Measurements from ENCODE around the gene FAM149B1.

FAM149B1 gene

DNA sequence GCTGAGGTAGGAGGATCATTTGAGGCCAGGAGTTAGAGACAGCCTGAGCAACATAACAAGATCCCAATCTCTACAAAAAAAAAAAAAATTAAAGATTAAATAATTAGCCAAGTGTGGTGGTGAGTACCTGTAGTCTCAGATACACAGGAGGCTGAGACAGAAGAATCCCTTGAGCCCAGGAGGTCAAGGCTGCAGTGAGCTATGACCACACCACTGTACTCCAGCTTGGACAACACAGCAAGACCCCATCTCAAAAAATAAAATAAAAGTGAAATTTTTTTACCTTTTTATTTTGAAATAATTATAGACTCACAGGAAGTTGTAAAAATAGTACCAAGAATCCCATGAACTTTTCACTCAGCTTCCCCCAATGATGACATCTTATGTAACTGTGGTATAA, 4.9 kb downstream of the FAM149B1 start:
- no peak for DNase-seq (ENCODE audit: low read depth, low spot score)
- no peak overlapping the region for H3K27ac ChIP-seq

DNA sequence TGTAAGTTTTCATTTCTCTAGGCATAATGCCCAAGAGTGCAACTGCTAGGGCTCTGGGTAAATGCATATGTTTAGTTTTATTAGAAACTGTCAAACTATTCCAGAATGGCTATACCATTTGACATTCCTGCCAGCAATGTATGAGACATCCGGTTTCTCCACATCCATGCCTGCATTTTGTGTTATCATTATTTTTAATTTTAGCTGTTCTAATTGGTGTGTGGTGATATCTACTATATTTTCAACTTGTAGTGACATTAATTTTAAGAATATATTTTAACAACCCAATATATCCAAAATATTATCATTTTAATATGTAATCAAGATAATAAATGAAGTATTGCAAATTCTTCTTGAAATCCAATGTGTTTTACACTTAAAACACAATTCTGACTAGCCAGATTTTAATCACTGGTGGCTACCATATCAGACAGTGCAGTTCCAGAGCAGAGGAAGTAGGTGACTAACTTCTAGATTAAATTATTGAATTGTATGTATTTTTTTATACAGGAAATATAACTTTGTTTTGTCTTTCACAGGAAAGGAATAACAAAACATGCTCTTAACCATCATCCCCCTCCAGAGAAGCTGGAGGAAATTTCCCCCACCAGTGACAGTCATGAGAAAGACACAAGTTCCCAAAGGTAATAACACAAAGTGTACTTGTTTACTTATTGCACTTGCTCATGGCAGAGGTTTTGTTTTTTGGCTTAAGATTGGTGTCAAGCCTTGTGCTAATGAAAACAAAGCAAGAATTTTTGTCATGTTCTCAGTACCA, 6.4 kb downstream of the FAM149B1 start:
- H3K27ac ChIP-seq = no peak overlapping the region
- DNase-seq (ENCODE audit: low read depth, low spot score) = no peak

DNA sequence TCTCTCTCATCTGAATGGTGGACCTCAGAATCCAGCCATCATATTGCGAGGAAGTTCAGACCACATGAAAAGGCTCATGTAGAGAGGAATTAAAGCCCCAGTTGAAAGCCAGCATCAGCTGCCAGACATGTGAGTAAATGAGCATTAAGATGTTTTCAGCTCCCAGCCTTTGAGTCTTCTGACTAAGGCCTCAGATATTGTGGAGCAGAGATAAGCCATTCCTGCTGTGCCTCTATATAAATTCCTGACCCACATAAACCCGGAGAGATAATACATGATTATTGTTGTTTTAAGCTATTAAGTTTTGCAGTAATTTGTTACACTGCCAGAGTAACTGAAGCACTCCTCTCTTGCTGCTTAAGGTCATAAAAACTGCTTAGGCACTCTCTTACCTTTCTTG, 14.6 kb downstream of the FAM149B1 start:
- DNase-seq (ENCODE audit: low read depth, low spot score) = no peak
- no peak overlapping the region for H3K27ac ChIP-seq

DNA sequence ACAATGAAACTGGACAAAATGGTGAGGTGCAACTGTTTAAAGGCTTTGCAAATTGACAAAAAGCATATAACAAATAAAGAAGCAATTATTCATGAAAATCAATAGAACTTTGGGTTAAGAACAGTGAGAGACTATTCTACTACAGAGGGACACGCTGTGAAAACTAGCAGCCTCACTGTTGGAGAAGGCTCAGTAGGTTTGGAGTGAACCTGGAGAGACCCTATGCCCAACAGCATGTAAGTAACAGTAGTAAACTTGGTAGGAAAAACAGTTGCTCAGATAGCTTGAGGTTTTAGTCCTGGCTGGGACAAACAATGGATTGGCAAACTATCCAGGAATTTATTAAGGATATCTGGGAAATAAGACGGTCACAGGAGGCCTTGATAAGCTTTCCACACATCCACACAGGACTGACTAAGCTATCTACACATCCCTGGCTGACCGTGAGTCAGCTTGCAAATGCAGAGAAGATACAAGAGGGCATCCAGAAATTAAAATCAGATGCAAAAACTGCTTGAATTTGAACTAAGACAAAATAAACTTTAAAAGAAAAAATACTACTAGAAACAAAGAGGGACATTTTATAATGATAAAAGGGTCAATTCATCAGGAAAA, 15.9 kb downstream of the FAM149B1 start:
- no peak overlapping the region for H3K27ac ChIP-seq
- DNase-seq (ENCODE audit: low read depth, low spot score) = no peak

DNA sequence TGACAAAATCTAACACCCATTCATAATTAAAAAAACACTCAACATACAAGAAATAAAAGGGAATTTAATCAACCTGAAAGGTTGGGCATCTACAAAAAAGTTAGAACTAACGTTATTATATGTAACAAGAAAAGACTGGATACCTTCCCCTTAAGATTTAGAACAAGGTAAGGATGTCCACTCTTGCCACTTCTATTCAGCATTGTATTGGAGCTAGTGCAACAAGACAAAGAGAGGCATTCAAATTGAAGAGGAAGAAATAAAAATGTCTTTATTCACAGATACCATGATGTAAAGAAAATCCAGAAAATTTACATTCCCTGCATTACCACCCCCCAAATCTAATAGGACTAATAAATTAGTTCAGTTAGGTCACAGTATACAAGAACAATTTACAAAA, 18.3 kb downstream of the FAM149B1 start:
- H3K27ac ChIP-seq = no peak overlapping the region
- DNase-seq (ENCODE audit: low read depth, low spot score) = no peak

DNA sequence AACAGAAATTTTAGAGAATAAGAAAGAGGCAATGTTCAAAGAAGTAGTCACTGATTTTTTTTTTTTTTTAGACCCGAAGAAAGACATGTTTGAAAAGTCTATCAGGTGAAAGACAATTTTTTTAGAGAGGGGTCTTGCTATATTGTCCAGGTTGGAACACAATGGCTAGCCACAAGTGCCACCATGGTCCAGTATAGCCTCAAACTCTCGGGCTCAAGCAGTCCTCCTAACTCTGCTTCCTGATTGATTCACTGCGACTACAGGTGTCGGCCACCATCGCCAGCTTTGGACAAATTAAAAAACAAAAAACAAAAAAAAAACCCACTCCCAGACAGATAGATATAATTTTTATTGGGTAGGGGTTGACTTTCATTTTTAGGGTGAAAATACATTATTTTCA, 22.3 kb downstream of the FAM149B1 start:
- H3K27ac ChIP-seq = no peak overlapping the region
- no peak for DNase-seq (ENCODE audit: low read depth, low spot score)

DNA sequence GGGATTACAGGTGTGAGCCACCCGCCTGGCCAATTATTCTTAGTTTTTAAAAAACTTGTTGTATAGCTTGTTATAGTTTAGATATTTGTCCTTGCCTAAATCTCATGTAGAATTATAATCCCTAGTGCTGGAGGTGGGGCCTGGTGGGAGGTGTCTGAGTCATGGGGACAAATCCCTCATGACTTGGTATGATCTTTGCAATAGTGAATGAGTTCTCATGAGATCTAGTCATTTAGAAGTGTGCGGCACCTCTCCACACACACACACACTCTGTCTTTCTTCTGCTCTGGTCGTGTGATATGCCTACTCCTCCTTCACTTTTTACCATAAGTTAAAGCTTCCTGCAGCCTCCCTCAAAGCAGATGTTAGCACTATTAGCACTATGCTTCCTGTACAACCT, 37.2 kb downstream of the FAM149B1 start:
- H3K27ac ChIP-seq = no peak overlapping the region
- DNase-seq (ENCODE audit: low read depth, low spot score) = no peak

DNA sequence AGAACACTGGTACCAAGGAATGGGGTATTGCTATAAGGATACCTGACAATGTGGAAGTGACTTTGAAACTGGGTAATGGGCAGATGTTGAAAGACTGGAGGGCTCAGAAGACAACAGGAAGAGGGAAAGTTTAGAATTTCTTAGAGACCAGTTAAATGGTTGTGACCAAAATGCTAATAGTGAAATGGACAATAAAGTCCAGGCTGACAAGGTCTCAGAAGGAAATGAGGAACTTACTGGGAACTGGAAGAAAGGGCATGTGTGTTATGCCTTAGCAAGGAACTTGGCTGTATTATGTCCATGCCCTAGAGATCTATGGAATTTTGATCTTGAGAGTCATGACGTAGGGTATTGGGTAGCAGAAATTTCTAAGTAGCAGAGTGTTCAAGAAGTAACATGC, 38.0 kb downstream of the FAM149B1 start:
- DNase-seq (ENCODE audit: low read depth, low spot score) = no peak
- no peak overlapping the region for H3K27ac ChIP-seq

DNA sequence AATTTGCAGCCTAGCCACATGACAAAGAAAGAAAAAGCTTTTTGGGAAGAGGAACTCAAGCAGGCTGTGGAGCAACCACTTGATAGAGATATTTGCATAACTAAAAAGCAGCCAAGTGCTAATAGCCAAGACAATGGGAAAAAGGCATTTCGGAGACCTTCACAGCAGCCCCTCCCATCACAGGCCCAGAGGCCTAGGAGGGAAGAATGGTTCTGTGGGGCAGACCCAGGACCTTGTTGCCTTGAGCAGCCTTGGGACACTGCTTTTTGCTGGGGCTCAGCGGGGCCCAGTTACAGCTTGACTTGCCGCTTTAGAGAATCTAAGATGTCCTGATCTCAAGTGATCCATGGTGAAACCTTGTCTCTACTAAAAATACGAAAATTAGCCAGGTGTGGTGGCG, 38.5 kb downstream of the FAM149B1 start:
- H3K27ac ChIP-seq = no peak overlapping the region

DNA sequence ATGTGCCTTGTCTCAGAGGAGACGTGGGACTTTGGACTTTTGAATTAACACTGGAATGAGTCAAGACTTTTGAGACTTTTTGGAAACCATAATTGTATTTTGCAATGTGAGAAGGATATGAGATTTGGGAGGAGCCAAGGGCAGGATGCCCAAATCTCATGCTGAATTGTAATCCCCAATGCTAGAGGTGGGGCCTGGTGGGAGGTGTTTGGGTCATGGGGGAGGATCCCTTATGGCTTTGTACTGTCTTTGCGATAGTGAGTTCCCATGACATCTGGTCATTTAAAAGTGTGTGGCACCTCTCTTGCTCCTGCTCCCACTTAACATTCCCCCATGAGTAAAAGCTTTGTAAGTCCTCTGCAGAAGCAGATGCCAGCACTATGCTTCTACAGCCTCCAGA, 40.0 kb downstream of the FAM149B1 start:
- no peak for DNase-seq (ENCODE audit: low read depth, low spot score)
- no peak overlapping the region for H3K27ac ChIP-seq

More for the DNA sequence above, 38.5 kb downstream of the FAM149B1 start:
- no peak for DNase-seq (ENCODE audit: low read depth, low spot score)

DNA sequence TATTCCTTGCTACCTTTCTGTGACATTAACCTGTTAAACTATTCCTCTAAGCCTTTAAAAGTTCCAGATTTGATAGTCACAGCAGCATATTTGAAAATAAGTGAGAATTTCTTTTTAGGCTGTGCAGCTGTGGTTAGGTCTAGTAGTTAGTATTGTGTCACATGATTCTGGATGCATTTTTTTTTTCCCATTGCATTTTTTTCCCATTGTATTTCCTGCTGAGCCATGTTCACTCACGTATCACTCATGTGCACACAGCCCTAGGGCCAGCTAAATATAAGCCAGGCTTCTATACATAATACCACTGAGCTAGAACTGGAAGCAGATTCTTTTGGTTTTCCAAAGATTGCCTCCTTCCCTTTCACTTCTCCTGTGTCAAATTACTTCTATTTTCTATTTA, 41.8 kb downstream of the FAM149B1 start:
- peak overlapping the region; percentile 47 for H3K27ac ChIP-seq
- peak; percentile 20 for DNase-seq (ENCODE audit: low read depth, low spot score)

DNA sequence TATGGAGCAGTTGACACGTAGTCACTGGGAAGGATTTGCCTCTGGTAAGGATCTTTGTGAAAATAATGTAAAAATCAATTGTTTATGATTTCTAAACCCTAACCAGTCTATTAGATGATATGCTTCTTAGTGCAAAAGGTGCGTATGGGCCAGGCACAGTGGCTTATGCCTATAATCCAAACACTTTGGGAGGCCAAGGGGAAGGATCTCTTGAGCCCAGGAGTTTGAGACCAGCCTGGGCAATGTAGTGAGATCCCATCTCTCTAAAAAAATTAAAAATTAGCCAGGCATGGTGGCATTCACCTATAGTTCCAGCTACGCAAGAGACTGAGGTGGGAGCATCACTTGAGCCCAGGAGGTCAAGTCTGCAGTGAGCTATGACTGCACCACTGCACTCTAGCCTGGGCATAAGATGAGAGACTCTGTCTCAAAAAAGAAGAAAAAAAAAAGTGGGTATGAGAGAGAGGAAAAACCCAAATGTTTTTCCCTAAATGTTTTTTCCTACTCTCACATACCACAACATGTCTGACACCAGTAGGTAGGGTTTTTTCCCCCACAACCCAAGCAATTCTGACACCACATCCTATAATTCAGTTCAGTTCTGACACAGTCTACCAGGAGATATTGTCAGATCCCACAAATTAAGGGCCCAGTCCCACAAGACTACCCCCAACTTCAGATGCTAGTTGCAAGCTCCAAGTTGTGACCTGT, 42.6 kb downstream of the FAM149B1 start:
- no peak overlapping the region for H3K27ac ChIP-seq
- no peak for DNase-seq (ENCODE audit: low read depth, low spot score)

DNA sequence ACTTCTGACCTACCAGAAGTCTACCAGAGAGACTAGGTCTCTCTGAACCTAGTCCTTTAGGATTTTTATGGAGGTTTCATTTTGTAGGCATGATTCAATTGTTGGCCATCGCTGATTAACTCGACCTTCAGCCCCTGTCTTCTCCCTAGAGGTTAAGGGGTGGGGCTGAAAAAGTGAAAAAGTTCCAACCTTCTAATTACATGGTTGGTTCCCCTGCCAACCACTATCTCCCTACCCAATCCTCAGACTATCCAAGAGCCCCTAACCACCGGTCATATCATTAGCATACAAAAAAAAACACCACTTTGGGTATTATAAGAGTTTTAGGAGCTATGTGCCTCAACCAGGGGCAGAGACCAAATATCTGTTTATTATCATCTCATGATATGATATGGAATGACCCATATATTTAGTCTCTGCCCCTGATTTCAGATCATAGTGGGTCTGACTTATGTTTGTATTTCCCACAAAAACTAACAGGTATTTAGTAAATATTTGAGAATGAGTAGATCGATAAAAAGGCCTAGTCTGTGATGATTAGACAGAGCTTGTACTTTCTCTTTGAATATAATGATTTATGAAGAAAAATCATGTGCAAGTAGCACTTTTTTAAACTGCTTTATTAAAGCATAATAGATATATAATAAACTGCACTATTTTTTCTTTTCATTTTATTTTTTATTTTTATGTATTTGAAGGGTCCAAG, 43.3 kb downstream of the FAM149B1 start:
- no peak overlapping the region for H3K27ac ChIP-seq
- no peak for DNase-seq (ENCODE audit: low read depth, low spot score)

DNA sequence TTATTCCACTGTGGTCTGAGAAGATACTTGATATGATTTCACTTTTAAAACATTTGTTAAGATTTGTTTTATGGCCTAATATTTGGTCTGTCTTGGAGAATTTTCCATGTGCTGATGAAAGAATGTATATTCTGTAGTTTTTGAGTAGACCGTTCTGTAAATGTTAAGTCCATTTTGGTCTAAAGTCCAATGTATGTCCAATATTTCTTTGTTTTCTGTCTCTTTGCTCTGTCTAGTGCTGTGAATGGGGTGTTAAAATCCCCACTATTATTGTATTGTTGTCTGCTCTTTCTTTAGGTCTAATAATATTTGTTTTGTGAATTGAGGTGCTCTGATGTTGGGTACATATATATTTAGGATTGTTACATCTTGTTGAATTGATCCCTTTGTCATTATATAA, 47.8 kb downstream of the FAM149B1 start:
- DNase-seq (ENCODE audit: low read depth, low spot score) = no peak
- no peak overlapping the region for H3K27ac ChIP-seq

DNA sequence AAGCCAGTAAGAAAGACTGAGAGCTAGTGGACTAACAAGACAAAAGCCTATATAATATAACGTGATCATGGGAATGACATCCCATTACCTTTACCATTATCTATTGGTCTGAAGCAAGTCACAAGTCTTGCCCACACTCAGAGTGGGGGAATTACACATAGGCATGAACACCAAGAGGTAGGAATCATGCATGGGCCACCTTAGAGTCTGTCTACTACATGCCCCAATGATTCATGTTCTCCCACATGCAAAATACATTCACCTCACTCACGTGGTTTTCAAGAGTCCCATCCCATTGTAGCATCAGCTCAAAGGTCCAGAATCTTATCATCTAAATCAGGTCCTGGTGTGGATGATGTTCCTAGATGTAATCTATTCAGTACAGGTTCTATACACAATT, 49.7 kb downstream of the FAM149B1 start:
- DNase-seq (ENCODE audit: low read depth, low spot score) = no peak
- H3K27ac ChIP-seq = no peak overlapping the region

DNA sequence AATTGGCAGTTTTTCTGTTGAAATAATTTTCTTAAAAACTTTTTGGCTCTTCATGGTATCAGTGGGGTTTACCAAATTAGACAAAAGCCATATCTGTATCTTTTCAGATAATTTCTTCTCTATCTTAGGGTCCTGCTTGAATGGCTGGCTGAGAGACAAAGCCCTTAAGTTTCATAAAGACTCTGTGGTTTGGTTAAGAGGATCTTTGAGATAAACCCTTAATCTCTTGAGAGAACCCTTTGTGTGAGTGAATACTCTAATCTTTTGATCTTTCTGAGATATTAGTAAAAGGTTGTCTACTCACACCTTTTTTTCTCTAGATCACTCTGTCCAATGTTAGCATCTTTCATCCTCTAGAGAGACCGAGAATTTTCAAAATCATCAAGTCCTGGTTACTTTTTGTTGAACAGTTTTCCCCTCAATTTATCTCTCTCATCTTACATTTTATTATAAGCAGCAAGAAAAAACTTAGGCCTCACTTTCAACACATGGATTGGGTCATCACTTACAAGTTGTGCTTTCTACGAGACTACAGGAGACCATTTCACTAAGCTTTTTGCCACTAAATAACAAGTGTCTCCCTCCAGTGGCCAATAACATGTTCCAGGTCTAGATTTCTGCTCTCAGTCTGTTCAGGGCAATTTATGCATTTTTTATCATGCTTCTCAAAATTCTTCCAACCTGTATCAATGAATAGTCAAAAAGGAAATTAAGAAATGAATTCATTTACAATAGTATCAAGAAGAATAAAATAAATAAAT, 50.7 kb downstream of the FAM149B1 start:
- no peak for DNase-seq (ENCODE audit: low read depth, low spot score)
- no peak overlapping the region for H3K27ac ChIP-seq

DNA sequence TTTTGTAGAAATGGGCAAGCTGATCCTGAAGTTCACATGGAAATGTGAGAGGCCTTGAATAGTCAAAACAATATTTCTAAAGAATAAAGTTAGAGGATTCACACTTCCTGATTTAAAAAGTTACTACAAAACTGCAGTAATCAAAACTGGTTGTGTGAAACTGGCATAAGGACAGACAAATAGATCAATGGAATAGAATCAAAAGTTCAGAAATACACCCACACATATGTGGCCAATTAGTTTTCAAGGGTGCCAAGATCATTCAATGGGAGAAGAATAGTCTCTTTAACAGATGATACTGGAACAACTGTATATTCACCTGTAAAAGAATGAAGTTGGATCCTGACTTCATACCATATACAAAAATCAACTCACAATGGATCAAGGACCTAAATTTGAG, 51.5 kb downstream of the FAM149B1 start:
- no peak overlapping the region for H3K27ac ChIP-seq
- no peak for DNase-seq (ENCODE audit: low read depth, low spot score)

DNA sequence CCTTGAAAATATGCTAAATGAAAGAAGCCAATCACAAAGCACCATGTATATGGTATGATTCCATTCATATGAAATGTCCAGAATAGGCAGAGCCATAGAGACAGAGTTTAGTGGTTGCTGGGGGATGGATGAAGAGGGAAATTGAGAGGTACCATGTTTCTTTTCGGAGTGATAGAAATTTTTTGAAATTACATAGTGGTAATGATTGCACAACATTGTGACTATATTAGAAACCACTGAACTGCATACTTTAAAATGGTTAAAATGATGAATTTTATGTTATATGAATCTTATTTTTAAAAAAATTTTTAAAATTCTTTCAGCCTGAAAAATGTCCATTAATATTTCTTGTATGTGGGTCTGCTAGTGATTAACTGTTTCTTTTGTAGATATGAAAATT, 53.1 kb downstream of the FAM149B1 start:
- no peak for DNase-seq (ENCODE audit: low read depth, low spot score)
- no peak overlapping the region for H3K27ac ChIP-seq

DNA sequence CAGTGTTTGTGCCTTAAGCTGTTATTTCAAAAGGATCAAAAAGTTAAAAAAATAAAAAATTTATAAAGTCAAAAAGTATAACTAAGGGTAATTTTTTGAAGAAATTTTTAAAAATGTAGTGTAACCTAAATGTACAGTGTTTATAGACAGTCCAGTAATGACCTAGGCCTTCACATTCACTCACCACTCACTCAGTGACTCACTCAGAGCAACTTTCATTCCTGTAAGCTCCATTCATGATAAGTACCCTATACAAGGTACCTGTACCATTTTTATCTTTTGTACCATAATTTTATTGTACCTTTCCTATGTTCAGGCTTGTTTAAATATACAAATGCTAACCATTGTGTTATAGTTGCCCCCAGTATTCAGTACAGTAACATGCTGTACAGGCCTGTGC, 57.6 kb downstream of the FAM149B1 start:
- DNase-seq (ENCODE audit: low read depth, low spot score) = no peak
- H3K27ac ChIP-seq = no peak overlapping the region

DNA sequence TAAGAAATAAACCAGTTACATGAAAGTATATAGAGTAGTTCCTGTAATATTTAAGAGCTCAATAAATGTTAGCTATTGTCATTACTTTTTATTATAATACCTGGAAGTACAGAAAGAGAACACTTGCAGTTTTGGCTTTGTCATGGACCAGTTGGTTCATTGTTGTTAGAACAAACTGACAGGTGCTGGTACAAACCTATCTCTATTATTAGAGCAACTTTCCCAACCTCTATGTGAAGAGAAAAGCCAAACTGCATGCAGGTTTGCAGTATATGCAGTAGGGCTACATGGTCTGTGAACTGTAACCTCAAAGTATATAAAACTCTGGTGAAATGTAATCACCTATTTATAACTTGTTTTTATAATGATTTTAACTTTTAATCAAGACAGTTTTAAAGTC, 58.7 kb downstream of the FAM149B1 start:
- no peak overlapping the region for H3K27ac ChIP-seq
- no peak for DNase-seq (ENCODE audit: low read depth, low spot score)

Measured in epithelial cell of prostate (primary cell).